GM18519 (cell line): ENCODE measurements around the gene PDCD4.
"Not testable (repeated sequence)": the region's sequence is repeated elsewhere in the genome, so short reads cannot be mapped to it uniquely, and the experiment has no call there.

Source experiments
- ATAC-seq: cut with Tn5 transposase; IDR thresholded peaks from one replicate; pipeline ENCODE4 v1.9.1; 2021; ENCODE audit warnings: mild to moderate bottlenecking, moderate library complexity; ENCODE audit not compliant: unreplicated experiment, low FRiP score

Gene PDCD4

GRCh38 chr10:110876788-110877187 is 5.1 kb downstream of the PDCD4 start:
- ATAC-seq = no peak

- ATAC-seq = no peak
Observed at GRCh38 chr10:110880012-110880411, 8.3 kb downstream of the PDCD4 start.

DNA sequence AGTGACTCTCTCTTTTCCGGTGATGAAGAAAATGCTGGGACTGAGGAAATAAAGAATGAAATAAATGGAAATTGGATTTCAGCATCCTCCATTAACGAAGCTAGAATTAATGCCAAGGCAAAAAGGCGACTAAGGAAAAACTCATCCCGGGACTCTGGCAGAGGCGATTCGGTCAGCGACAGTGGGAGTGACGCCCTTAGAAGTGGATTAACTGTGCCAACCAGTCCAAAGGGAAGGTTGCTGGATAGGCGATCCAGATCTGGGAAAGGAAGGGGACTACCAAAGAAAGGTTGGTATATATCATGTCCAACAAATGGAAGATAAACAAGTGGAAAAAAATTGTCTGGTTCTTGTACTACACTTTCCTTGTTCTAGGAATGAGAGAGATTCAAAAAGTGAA is 9.5 kb downstream of the PDCD4 start:
- ATAC-seq = no peak

- ATAC-seq = no peak
Observed at GRCh38 chr10:110881905-110882304, 10.2 kb downstream of the PDCD4 start.

DNA sequence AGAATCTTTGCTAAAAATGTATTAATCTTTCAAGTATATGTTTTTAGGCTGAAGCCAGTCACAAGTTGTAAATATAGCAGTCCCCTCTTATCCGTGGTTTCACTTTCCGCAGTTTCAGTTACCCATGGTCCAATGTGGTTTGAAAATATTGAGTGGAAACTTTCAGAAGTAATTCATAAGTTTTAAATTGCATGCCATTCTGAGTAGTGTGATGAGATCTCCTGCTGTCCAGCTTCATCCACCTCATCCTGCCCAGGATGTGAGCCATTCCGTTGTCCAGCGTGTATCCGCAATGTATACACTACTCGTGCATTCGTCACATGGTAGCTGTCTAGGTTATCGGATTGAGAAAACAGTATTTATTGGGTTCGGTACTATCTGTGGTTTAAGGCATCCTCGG is 12.2 kb downstream of the PDCD4 start:
- ATAC-seq = no peak

DNA sequence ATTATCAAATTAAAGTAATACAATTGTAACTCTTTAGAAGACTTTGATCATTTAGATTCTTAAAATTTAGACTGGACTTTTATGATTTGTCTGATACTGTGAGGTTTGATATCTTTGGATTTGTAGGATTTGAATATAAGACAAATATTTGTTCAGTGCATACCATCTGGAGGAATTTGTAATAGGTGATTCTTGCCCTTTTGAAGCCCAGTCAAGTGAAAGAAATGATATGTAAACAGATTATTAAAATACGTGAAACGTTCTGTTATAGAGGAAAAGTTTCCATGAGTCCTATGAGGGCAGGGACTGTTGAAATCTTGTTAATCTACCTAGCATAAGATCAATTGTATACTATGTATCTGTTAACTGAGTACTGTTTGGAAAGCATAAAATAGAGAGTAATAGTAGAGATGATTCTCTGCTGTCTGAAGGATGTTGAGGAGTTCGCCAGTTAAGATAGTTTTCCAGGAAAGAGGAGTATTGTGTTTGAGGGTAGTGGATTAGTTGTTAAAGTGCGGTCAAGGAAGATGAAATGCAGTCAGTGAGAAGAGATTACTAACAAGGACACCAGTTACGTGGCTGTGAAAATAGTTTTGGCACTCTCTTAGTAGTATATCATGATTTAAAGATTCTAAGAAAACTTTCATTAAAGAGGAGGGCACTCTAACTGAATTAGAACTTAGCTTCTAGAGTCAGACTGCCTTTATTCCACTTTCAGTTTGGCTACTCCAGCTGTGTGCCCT is 14.4 kb downstream of the PDCD4 start:
- ATAC-seq = no peak

DNA sequence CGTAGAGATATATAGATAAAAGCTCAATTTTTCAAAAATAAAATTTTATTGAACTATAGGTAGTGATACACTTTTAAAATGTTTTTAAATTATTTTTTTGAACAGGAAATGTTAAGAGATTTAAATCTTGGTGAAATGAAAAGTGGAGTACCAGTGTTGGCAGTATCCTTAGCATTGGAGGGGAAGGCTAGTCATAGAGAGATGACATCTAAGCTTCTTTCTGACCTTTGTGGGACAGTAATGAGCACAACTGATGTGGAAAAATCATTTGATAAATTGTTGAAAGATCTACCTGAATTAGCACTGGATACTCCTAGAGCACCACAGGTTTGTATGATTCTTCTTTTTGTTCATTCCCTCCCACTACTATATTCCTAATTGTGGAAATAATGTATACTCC is 15.8 kb downstream of the PDCD4 start:
- ATAC-seq = no peak

GRCh38 chr10:110892602-110893288 is 21.0 kb downstream of the PDCD4 start:
- ATAC-seq = no peak

DNA sequence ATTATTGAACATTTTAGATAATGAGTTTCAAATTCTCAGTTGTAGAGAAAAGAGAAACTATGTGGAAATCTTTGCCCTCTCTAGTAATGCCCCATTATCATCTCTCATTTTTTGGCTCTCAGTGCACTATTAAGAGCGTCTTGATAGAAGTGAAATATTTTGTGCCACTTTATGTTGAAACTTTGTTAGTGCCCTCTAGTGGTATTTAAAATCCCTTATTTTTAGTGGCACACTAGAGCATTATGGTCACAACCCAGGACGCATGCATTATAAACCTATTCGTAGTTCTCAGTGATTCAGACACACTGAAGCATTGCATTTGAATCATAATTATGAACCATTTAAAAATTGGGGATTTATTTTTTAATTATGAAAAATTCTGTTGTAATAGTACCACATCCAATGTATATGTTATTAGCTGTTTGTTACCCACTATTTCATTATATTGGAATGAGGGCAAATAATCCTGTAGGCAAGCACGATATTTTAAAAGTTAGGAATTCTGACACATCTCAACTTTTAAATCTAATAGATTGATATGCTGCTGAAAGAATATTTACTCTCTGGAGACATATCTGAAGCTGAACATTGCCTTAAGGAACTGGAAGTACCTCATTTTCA is 21.9 kb downstream of the PDCD4 start:
- ATAC-seq = peak; percentile 78

- ATAC-seq = no peak
Observed at GRCh38 chr10:110897184-110897583, 25.5 kb downstream of the PDCD4 start.

DNA sequence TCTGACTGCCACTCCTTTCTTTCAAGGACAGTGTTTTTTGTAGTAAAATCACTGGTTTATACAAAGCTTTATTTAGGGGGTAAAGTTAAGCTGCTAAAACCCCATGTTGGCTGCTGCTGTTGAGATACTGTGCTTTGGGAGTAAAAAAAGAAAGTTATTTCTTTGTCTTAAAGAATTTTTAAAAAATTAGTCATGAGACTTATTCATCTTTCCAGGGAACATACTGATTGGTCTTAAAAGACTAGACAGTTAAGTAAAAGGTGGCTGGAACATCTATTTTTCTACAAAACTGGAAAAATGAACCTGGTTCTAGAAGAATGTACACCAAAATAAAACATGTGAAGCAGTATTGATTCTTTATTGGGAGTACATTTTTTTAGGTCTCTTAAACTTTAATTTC is 26.7 kb downstream of the PDCD4 start:
- ATAC-seq = no peak

DNA sequence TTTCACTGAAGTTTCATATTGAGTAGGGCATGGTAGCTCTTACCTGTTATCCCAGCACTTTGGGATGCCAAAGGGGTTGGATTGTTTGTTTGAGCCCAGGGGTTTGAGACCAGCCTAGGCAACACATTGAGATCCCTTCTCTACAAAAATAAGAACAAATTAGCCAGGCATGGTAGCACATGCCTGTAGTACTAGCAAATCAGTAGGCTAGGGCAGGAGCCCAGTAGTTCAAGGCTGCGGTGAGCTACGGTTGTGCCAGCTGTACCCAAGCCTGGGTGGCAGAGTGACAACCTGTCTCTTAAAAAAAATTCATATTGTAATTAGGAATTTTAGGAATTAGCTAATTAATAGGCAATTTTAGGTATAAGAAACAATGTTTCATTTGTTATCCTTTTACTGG is 29.3 kb downstream of the PDCD4 start:
- ATAC-seq = no peak

GRCh38 chr10:110901954-110902819 is 30.5 kb downstream of the PDCD4 start:
- no peak for ATAC-seq

DNA sequence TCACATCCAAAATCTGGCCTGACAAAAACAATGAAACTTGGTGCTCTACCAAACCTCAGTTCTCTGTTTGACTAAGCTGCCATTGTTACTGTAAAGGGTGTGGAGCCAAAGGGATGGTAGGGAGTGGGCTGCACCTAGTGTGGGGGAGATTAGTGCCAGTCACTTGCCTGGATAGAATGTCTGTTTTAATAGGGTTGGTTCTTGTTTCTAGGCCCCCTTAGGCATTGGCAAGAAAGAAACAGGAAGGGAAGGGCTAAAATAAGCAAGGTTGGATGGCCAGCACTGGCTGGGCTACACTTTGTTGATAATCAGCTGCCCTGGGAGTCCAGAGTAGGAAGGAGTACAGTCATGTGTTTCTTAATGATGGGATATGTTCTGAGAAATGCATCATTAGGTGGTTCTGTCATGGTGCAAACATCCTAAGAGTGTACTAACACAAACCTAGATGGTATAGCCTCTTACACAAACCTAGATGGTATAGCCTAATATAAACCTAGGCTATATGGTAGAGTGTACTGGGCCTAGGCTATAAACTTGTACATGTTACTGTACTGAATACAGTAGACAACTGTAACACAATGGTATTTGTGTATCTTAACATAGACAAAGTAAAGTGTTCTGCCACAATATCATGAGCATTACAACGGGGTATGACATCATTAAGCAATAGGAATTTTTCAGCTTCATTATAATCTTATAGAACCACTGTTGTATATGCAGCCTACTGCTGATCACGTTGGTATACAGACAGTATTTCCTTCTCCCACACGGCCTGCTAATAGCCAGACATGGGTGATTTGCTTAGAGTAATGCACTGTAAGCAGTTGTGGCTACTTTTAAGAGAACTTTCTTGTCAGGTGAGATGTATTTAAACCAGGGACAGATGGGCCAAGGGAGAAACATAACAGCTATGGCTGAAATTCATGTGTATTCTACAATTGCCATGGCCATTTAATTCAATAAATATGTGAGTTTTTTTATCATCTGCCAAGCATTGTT is 31.9 kb downstream of the PDCD4 start:
- peak; percentile 44 for ATAC-seq

DNA sequence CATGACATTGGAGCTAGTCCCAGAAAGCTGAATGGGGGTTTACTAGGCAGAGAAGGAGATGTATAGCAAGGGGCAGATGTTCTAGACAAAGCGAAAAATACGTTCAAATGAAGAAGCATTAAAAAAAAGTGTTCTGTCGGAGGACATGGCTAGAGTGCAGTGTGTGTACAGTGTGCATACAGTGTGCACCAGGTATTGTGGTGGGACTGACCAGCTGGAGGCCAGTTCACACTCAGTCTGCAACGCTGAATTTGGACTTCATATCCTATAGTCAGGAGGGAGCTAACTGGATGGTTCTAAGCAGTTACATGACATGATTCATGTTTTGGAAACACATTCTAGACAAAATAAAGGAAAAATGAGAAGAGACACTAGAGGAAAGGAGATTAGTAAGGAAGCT is 38.4 kb downstream of the PDCD4 start:
- no peak for ATAC-seq

- no peak for ATAC-seq
Observed at GRCh38 chr10:110912374-110912773, 40.6 kb downstream of the PDCD4 start.

DNA sequence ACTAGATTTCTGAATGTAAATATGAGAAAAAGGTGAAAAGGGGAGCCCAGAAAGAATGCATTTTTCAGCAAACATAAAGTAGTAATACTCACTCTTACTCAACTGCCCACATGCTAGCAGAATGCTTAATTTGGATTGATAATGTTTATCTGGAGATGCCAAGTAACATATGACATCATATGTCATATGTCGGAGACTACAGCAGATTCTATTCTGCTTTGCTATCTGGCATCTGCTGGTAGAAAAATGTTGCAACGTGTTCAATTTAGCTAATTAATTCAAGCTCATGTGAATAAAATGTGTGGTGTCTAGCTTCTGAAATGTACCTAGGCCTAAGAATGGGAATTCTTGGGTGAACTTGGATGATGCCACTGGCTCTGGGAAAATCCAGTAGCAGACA is 42.7 kb downstream of the PDCD4 start:
- ATAC-seq = no peak

- ATAC-seq = no peak
Observed at GRCh38 chr10:110915035-110915434, 43.3 kb downstream of the PDCD4 start.

GRCh38 chr10:110915600-110915999 is 43.9 kb downstream of the PDCD4 start:
- ATAC-seq = not testable (repeated sequence)
